OCI-LY7 (cell line): ENCODE results near the gene ACADL. TPM values are rescaled to one million over a fixed set of nuclear protein-coding genes. Genes with fewer than 3 reads are reported as not detected.

Experiments used
- BruUV-seq: library from RNA; stranded (reverse); fragments of 400-500 nt; replicated peaks from 2 replicates; lab custom pipeline; 2021; lab: Mats Ljungman, UMichigan
- CTCF ChIA-PET: fragments of 300-600 bp; sonication (Branson Sonifier 250); formaldehyde crosslinking; loops from one replicate; lab custom pipeline; 2022; ENCODE audit warnings: antibody characterized with exemption; ENCODE audit not compliant: unreplicated experiment; lab: Charles Lee
- POLR2A ChIA-PET: fragments of 300-600 bp; sonication (Branson Sonifier 250); formaldehyde crosslinking; loops from one replicate; lab custom pipeline; 2022; ENCODE audit warnings: antibody characterized with exemption; lab: Charles Lee
- DNase-seq: peaks from one replicate; pipeline ENCODE4 v3.0.0-alpha.2; 2015; ENCODE audit warnings: low spot score
- H2AFZ ChIP-seq: fragments of 200-600 bp; sonication (generic), shearing (Covaris generic); 2 replicates; pipeline ENCODE4 v1.6.1; 2014; ENCODE audit warnings: mild to moderate bottlenecking, antibody characterized with exemption, low read length, moderate library complexity
- H3K27ac ChIP-seq: fragments of 200-600 bp; sonication (generic); 2 replicates; pipeline ENCODE4 v1.5.1; 2014; ENCODE audit warnings: mixed run types, low read depth, mild to moderate bottlenecking, moderate library complexity, low read length, inconsistent platforms; ENCODE audit not compliant: poor library complexity, severe bottlenecking
- H3K36me3 ChIP-seq: fragments of 200-600 bp; sonication (generic); 2 replicates; pipeline ENCODE4 v1.6.1; 2014; ENCODE audit warnings: mild to moderate bottlenecking, antibody characterized with exemption, low read length, moderate library complexity, mixed read lengths; ENCODE audit not compliant: insufficient read depth
- H3K4me1 ChIP-seq: fragments of 200-600 bp; sonication (generic); 2 replicates; pipeline ENCODE4 v1.5.1; 2014; ENCODE audit warnings: mild to moderate bottlenecking, low read length; ENCODE audit not compliant: insufficient read depth, poor library complexity, severe bottlenecking
- H3K4me2 ChIP-seq: fragments of 200-600 bp; sonication (generic); 2 replicates; pipeline ENCODE4 v1.6.1; 2014; ENCODE audit warnings: mild to moderate bottlenecking, low read length
- H3K4me3 ChIP-seq: fragments of 200-600 bp; sonication (generic); 2 replicates; pipeline ENCODE4 v1.5.1; 2014; ENCODE audit warnings: mild to moderate bottlenecking, low read depth, low read length; ENCODE audit not compliant: poor library complexity, severe bottlenecking
- H3K79me2 ChIP-seq: fragments of 200-600 bp; sonication (generic); 2 replicates; pipeline ENCODE4 v1.6.1; 2016; ENCODE audit warnings: low read depth, mild to moderate bottlenecking, low read length, moderate library complexity, mixed read lengths; ENCODE audit not compliant: insufficient read depth
- H3K9me2 ChIP-seq: fragments of 200-600 bp; sonication (generic); 2 replicates; pipeline ENCODE4 v1.6.1; 2016; ENCODE audit warnings: mild to moderate bottlenecking, low read length, mixed read lengths; ENCODE audit not compliant: insufficient read depth
- H3K9me3 ChIP-seq: fragments of 200-600 bp; sonication (generic); 2 replicates; pipeline ENCODE4 v1.6.1; 2014; ENCODE audit warnings: mild to moderate bottlenecking, mixed run types, low read length, mixed read lengths
- H4K20me1 ChIP-seq: fragments of 200-600 bp; sonication (generic); 2 replicates; pipeline ENCODE4 v1.6.1; 2014; ENCODE audit warnings: mild to moderate bottlenecking, antibody characterized with exemption, low read length, moderate library complexity, mixed read lengths; ENCODE audit not compliant: insufficient read depth
- CTCF ChIP-seq: fragments of 200-600 bp; sonication (generic); conservative IDR thresholded peaks from 2 replicates; pipeline ENCODE4 v1.5.1; 2014; ENCODE audit warnings: mild to moderate bottlenecking, antibody characterized with exemption, low read length, moderate library complexity, mixed read lengths
- EZH2phosphoT487 ChIP-seq: fragments of 200-600 bp; sonication (generic); IDR thresholded peaks from 2 replicates; pipeline ENCODE4 v1.6.1; 2018; ENCODE audit warnings: low read depth, borderline replicate concordance, mild to moderate bottlenecking, mixed run types, antibody characterized with exemption, low read length, moderate library complexity, mixed read lengths
- intact Hi-C: fragments of 100-400 bp; cut with micrococcal nuclease; formaldehyde crosslinking; loops from one replicate; pipeline ENCODE4 v1.10.0; 2022; ENCODE audit not compliant: unreplicated experiment
- small RNA-seq: library from RNA; depleted of rRNA; stranded (forward); fragments of <200 nt; gene quantifications from one replicate; pipeline ENCODE3, GENCODE V24; 2014
- total RNA-seq, 2 experiments: library from RNA; depleted of rRNA in 1 of 2; stranded (reverse); fragments of >200 nt in 1 of 2; shearing (Covaris generic) in 1 of 2; gene quantifications; 2 replicates each; pipeline ENCODE4 v1.2.3, GENCODE V29; 2014 to 2022

ACADL gene
- total RNA-seq, 2 experiments from 2014 or later: not detected

GRCh38 chr2:210157526-210157925 is 67.7 kb downstream of the ACADL start:
- Histone ChIP-seq H3K4me2 (no peak overlapping the region), H4K20me1 (no peaks in the 10 kb centered on the region), H3K4me3 (no peak overlapping the region), H2AFZ (no peak overlapping the region), H3K79me2 (peaks cover 16% of the 10 kb centered on the region; the same call in 1 of the 2 replicates), H3K4me1 (peaks cover 4% of the 10 kb centered on the region), H3K9me3 (no peaks in the 10 kb centered on the region), H3K27ac (no peak overlapping the region), H3K9me2 (no peaks in the 10 kb centered on the region), H3K36me3 (peaks cover 31% of the 10 kb centered on the region)
- TF ChIP-seq EZH2phosphoT487 (no peak), CTCF (no peak)
- CTCF ChIA-PET: no interaction called here
- intact Hi-C loops: no loop called here
- no TSS peak for BruUV-seq
- POLR2A ChIA-PET: interaction anchor here (0.6 to 1.2 kb wide), 3 partner anchors 10 to 30 kb away, joined by 3 to 5 read pairs (median 3); no protein-coding TSS in a partner anchor
- no peak for DNase-seq

DNA sequence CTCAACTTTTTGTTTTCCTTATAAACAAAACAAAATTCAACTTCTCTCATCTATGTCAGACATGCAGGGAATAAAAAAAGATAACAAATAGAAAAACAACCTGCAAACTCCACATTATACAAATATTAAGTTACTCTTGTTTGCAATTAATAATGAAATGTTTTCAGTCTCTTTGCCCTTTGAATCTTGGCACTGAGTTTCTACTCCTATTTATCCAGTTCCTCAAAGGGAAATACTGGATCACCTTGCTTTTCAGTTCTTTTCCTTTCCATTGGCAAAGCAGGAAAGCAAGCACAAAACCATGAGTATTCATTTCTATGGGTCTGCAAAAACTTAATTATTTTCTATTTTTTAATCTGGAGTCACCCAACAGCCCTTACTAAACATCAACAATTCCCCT is 77.6 kb downstream of the ACADL start:
- no TSS peak for BruUV-seq
- H3K4me2 ChIP-seq: no peak overlapping the region
- POLR2A ChIA-PET: interaction anchor here (1.1 to 1.2 kb wide), 3 partner anchors 9 to 26 kb away, joined by 3 to 4 read pairs (median 3); no protein-coding TSS in a partner anchor
- no peak overlapping the region for H2AFZ ChIP-seq
- TF ChIP-seq CTCF: no peak
- no peak for TF ChIP-seq EZH2phosphoT487
- H3K4me3 ChIP-seq: no peak overlapping the region
- H3K36me3 ChIP-seq: peaks cover 60% of the 10 kb centered on the region
- no peak for DNase-seq
- H3K9me3 ChIP-seq: no peaks in the 10 kb centered on the region
- H4K20me1 ChIP-seq: no peaks in the 10 kb centered on the region
- CTCF ChIA-PET: no interaction called here
- peaks cover 17% of the 10 kb centered on the region; the same call in 1 of the 2 replicates for H3K79me2 ChIP-seq
- no peaks in the 10 kb centered on the region for H3K9me2 ChIP-seq
- intact Hi-C loops: no loop called here
- no peaks in the 10 kb centered on the region for H3K4me1 ChIP-seq
- H3K27ac ChIP-seq: no peak overlapping the region

Small RNA genes within 50 kb of the gene (small RNA-seq; reads per million reads assigned to genes)
- gene RF00019: not detected

Other genes with a start within 250 kb of the ACADL start
- 63.5 and 75.1 TPM in 2 replicates for gene RPE, start 222.8 kb downstream of the ACADL start, total RNA-seq (2014; rRNA removed; shearing (Covaris generic))
- 71.1 and 83.5 TPM in 2 replicates for gene RPE, start 222.8 kb downstream of the ACADL start, total RNA-seq (2022)
- 22.8 and 22.9 TPM in 2 replicates for gene KANSL1L, start 54.0 kb downstream of the ACADL start, total RNA-seq (2014; rRNA removed; shearing (Covaris generic))
- gene KANSL1L, start 54.0 kb downstream of the ACADL start, total RNA-seq (2022): 22.0 and 29.6 TPM in 2 replicates
- gene MYL1, start 89.7 kb upstream of the ACADL start, total RNA-seq (2014; rRNA removed; shearing (Covaris generic)): not detected in 2 replicates
- not detected in 2 replicates for gene MYL1, start 89.7 kb upstream of the ACADL start, total RNA-seq (2022)